ENCODE measurements around the gene SCIN. TPM values are rescaled to one million over a fixed set of nuclear protein-coding genes. Genes with fewer than 3 reads are reported as not detected.
"Not testable (repeated sequence)": the region's sequence is repeated elsewhere in the genome, so short reads cannot be mapped to it uniquely, and the experiment has no call there.

The SCIN gene
- total RNA-seq, 1 donor from 2014 or later: 1.0 TPM

- Histone ChIP-seq H3K9ac (ENCODE audit: low read depth in 1 of 3, low read length in 3 of 3) (no peak overlapping the region), H3K9me3 (ENCODE audit: control insufficient read depth in 3 of 3, low read length in 3 of 3) (no peaks in the 10 kb centered on the region), H3K36me3 (ENCODE audit: control insufficient read depth in 3 of 3, insufficient read depth in 3 of 3, low read length in 3 of 3) (no peaks in the 10 kb centered on the region), H3K4me3 (ENCODE audit: low read length in 3 of 3) (peak overlapping the region in 1 of 3 donors; percentile 32), H3K27ac (ENCODE audit: low read depth, low read length) (no peak overlapping the region), H3K4me1 (ENCODE audit: control insufficient read depth in 3 of 3, insufficient read depth in 3 of 3, low read length in 3 of 3) (peaks cover 0 to 7% (median 6%) of the 10 kb centered on the region in 3 donors), H3K27me3 (ENCODE audit: control insufficient read depth in 3 of 3, insufficient read depth in 3 of 3, low read length in 3 of 3) (no peaks in the 10 kb centered on the region)
Observed at GRCh38 chr7:12690041-12690878, 119.7 kb downstream of the SCIN start.

GRCh38 chr7:12691388-12691787, 120.9 kb downstream of the SCIN start:
- H3K27me3 ChIP-seq (ENCODE audit: control insufficient read depth in 3 of 3, insufficient read depth in 3 of 3, low read length in 3 of 3); H3K4me3 ChIP-seq (ENCODE audit: low read length in 3 of 3); H3K9me3 ChIP-seq (ENCODE audit: control insufficient read depth in 3 of 3, low read length in 3 of 3); H3K4me1 ChIP-seq (ENCODE audit: control insufficient read depth in 3 of 3, insufficient read depth in 3 of 3, low read length in 3 of 3); H3K36me3 ChIP-seq (ENCODE audit: control insufficient read depth in 3 of 3, insufficient read depth in 3 of 3, low read length in 3 of 3); H3K27ac ChIP-seq (ENCODE audit: low read depth, low read length); H3K9ac ChIP-seq (ENCODE audit: low read depth in 1 of 3, low read length in 3 of 3): not testable (repeated sequence)

GRCh38 chr7:12692035-12692434, 121.5 kb downstream of the SCIN start:
- Histone ChIP-seq H3K36me3 (ENCODE audit: control insufficient read depth in 3 of 3, insufficient read depth in 3 of 3, low read length in 3 of 3) (no peaks in the 10 kb centered on the region), H3K9ac (ENCODE audit: low read depth in 1 of 3, low read length in 3 of 3) (no peak overlapping the region), H3K27me3 (ENCODE audit: control insufficient read depth in 3 of 3, insufficient read depth in 3 of 3, low read length in 3 of 3) (no peaks in the 10 kb centered on the region), H3K27ac (ENCODE audit: low read depth, low read length) (no peak overlapping the region), H3K4me3 (ENCODE audit: low read length in 3 of 3) (no peak overlapping the region), H3K9me3 (ENCODE audit: control insufficient read depth in 3 of 3, low read length in 3 of 3) (no peaks in the 10 kb centered on the region), H3K4me1 (ENCODE audit: control insufficient read depth in 3 of 3, insufficient read depth in 3 of 3, low read length in 3 of 3) (peaks cover 0 to 7% (median 3%) of the 10 kb centered on the region in 3 donors)

- Histone ChIP-seq H3K9ac (ENCODE audit: low read depth in 1 of 3, low read length in 3 of 3) (no peak overlapping the region), H3K4me1 (ENCODE audit: control insufficient read depth in 3 of 3, insufficient read depth in 3 of 3, low read length in 3 of 3) (peaks cover 0 to 4% (median 1%) of the 10 kb centered on the region in 3 donors), H3K27ac (ENCODE audit: low read depth, low read length) (no peak overlapping the region), H3K4me3 (ENCODE audit: low read length in 3 of 3) (no peak overlapping the region), H3K36me3 (ENCODE audit: control insufficient read depth in 3 of 3, insufficient read depth in 3 of 3, low read length in 3 of 3) (no peaks in the 10 kb centered on the region), H3K9me3 (ENCODE audit: control insufficient read depth in 3 of 3, low read length in 3 of 3) (no peaks in the 10 kb centered on the region), H3K27me3 (ENCODE audit: control insufficient read depth in 3 of 3, insufficient read depth in 3 of 3, low read length in 3 of 3) (no peaks in the 10 kb centered on the region)
Observed at GRCh38 chr7:12692479-12693259, 122.1 kb downstream of the SCIN start.

- Histone ChIP-seq H3K36me3 (ENCODE audit: control insufficient read depth in 3 of 3, insufficient read depth in 3 of 3, low read length in 3 of 3) (no peaks in the 10 kb centered on the region), H3K9ac (ENCODE audit: low read depth in 1 of 3, low read length in 3 of 3) (no peak overlapping the region), H3K27me3 (ENCODE audit: control insufficient read depth in 3 of 3, insufficient read depth in 3 of 3, low read length in 3 of 3) (no peaks in the 10 kb centered on the region), H3K9me3 (ENCODE audit: control insufficient read depth in 3 of 3, low read length in 3 of 3) (no peaks in the 10 kb centered on the region), H3K27ac (ENCODE audit: low read depth, low read length) (no peak overlapping the region), H3K4me3 (ENCODE audit: low read length in 3 of 3) (no peak overlapping the region), H3K4me1 (ENCODE audit: control insufficient read depth in 3 of 3, insufficient read depth in 3 of 3, low read length in 3 of 3) (peaks cover 0 to 3% (median 0%) of the 10 kb centered on the region in 3 donors)
Observed at GRCh38 chr7:12694817-12695216, 124.3 kb downstream of the SCIN start.

GRCh38 chr7:12695965-12696364, 125.4 kb downstream of the SCIN start:
- no peaks in the 10 kb centered on the region for H3K9me3 ChIP-seq (ENCODE audit: control insufficient read depth in 3 of 3, low read length in 3 of 3)

GRCh38 chr7:12699299-12699698, 128.8 kb downstream of the SCIN start:
- H3K4me3 ChIP-seq (ENCODE audit: low read length in 3 of 3): no peak overlapping the region
- H3K27ac ChIP-seq (ENCODE audit: low read depth, low read length): no peak overlapping the region
- no peaks in the 10 kb centered on the region for H3K4me1 ChIP-seq (ENCODE audit: control insufficient read depth in 3 of 3, insufficient read depth in 3 of 3, low read length in 3 of 3)
- peaks cover 0 to 3% (median 0%) of the 10 kb centered on the region in 3 donors for H3K9me3 ChIP-seq (ENCODE audit: control insufficient read depth in 3 of 3, low read length in 3 of 3)
- no peaks in the 10 kb centered on the region for H3K27me3 ChIP-seq (ENCODE audit: control insufficient read depth in 3 of 3, insufficient read depth in 3 of 3, low read length in 3 of 3)
- no peak overlapping the region for H3K9ac ChIP-seq (ENCODE audit: low read depth in 1 of 3, low read length in 3 of 3)
- no peaks in the 10 kb centered on the region for H3K36me3 ChIP-seq (ENCODE audit: control insufficient read depth in 3 of 3, insufficient read depth in 3 of 3, low read length in 3 of 3)

More at GRCh38 chr7:12695965-12696364, 125.4 kb downstream of the SCIN start:
- no peaks in the 10 kb centered on the region for H3K36me3 ChIP-seq (ENCODE audit: control insufficient read depth in 3 of 3, insufficient read depth in 3 of 3, low read length in 3 of 3)
- no peak overlapping the region for H3K9ac ChIP-seq (ENCODE audit: low read depth in 1 of 3, low read length in 3 of 3)
- no peaks in the 10 kb centered on the region for H3K27me3 ChIP-seq (ENCODE audit: control insufficient read depth in 3 of 3, insufficient read depth in 3 of 3, low read length in 3 of 3)
- no peaks in the 10 kb centered on the region for H3K4me1 ChIP-seq (ENCODE audit: control insufficient read depth in 3 of 3, insufficient read depth in 3 of 3, low read length in 3 of 3)
- no peak overlapping the region for H3K4me3 ChIP-seq (ENCODE audit: low read length in 3 of 3)
- H3K27ac ChIP-seq (ENCODE audit: low read depth, low read length): no peak overlapping the region

GRCh38 chr7:12701433-12701832, 130.9 kb downstream of the SCIN start:
- Histone ChIP-seq H3K4me1 (ENCODE audit: control insufficient read depth in 3 of 3, insufficient read depth in 3 of 3, low read length in 3 of 3) (no peaks in the 10 kb centered on the region), H3K4me3 (ENCODE audit: low read length in 3 of 3) (no peak overlapping the region), H3K27ac (ENCODE audit: low read depth, low read length) (no peak overlapping the region), H3K9me3 (ENCODE audit: control insufficient read depth in 3 of 3, low read length in 3 of 3) (peaks cover 0 to 3% (median 0%) of the 10 kb centered on the region in 3 donors), H3K27me3 (ENCODE audit: control insufficient read depth in 3 of 3, insufficient read depth in 3 of 3, low read length in 3 of 3) (no peaks in the 10 kb centered on the region), H3K36me3 (ENCODE audit: control insufficient read depth in 3 of 3, insufficient read depth in 3 of 3, low read length in 3 of 3) (no peaks in the 10 kb centered on the region), H3K9ac (ENCODE audit: low read depth in 1 of 3, low read length in 3 of 3) (no peak overlapping the region)

GRCh38 chr7:12703881-12704280, 133.4 kb downstream of the SCIN start:
- no peak overlapping the region for H3K9ac ChIP-seq (ENCODE audit: low read depth in 1 of 3, low read length in 3 of 3)
- H3K9me3 ChIP-seq (ENCODE audit: control insufficient read depth in 3 of 3, low read length in 3 of 3): peaks cover 0 to 3% (median 0%) of the 10 kb centered on the region in 3 donors
- no peaks in the 10 kb centered on the region for H3K36me3 ChIP-seq (ENCODE audit: control insufficient read depth in 3 of 3, insufficient read depth in 3 of 3, low read length in 3 of 3)
- no peak overlapping the region for H3K4me3 ChIP-seq (ENCODE audit: low read length in 3 of 3)
- no peaks in the 10 kb centered on the region for H3K27me3 ChIP-seq (ENCODE audit: control insufficient read depth in 3 of 3, insufficient read depth in 3 of 3, low read length in 3 of 3)
- peaks cover 0 to 7% (median 0%) of the 10 kb centered on the region in 3 donors for H3K4me1 ChIP-seq (ENCODE audit: control insufficient read depth in 3 of 3, insufficient read depth in 3 of 3, low read length in 3 of 3)
- H3K27ac ChIP-seq (ENCODE audit: low read depth, low read length): no peak overlapping the region

- peaks cover 0 to 7% (median 0%) of the 10 kb centered on the region in 3 donors for H3K4me1 ChIP-seq (ENCODE audit: control insufficient read depth in 3 of 3, insufficient read depth in 3 of 3, low read length in 3 of 3)
- H3K4me3 ChIP-seq (ENCODE audit: low read length in 3 of 3): no peak overlapping the region
- H3K36me3 ChIP-seq (ENCODE audit: control insufficient read depth in 3 of 3, insufficient read depth in 3 of 3, low read length in 3 of 3): no peaks in the 10 kb centered on the region
- no peak overlapping the region for H3K27ac ChIP-seq (ENCODE audit: low read depth, low read length)
- no peak overlapping the region for H3K9ac ChIP-seq (ENCODE audit: low read depth in 1 of 3, low read length in 3 of 3)
- peaks cover 0 to 3% (median 0%) of the 10 kb centered on the region in 3 donors for H3K9me3 ChIP-seq (ENCODE audit: control insufficient read depth in 3 of 3, low read length in 3 of 3)
- H3K27me3 ChIP-seq (ENCODE audit: control insufficient read depth in 3 of 3, insufficient read depth in 3 of 3, low read length in 3 of 3): no peaks in the 10 kb centered on the region
Observed at GRCh38 chr7:12705878-12706277, 135.4 kb downstream of the SCIN start.
